GM18498 (cell line): ENCODE measurements around the gene WNT7B.

Experiments used
- ATAC-seq: cut with Tn5 transposase; IDR thresholded peaks from one replicate; pipeline ENCODE4 v1.9.1; 2021; ENCODE audit warnings: mild to moderate bottlenecking, moderate library complexity; ENCODE audit not compliant: unreplicated experiment

WNT7B gene

DNA sequence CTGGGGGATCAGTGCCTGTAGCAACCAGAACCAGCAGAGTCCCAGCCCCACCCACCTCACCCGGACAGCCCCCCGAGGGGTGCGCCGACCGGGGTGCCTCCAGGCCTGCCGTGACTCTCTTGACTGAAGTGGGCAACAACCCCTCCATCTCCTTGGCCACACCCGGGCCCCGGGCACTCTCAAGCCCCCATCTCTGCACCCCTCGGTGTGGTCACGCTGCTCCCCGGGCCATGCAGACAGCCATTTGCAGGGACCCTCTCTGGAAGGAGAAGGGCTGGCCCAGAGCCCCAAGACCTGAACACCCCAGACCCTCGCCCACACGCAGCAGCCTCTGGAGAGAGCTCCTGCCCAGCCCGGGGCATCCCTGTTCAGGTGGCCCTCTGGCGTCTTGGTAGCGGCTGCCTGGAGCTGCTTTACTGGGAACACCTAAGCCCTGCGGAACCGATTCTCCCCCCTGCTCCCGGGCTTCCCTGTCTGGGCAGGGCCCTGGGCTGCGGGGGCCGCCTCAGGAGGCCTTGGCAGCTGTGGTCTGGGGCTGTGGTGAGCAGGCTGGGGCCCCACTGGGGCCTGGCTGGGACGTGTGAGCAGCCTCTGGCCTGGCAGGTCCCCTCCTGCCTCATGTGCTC, 84.9 kb downstream of the WNT7B start:
- no peak for ATAC-seq

DNA sequence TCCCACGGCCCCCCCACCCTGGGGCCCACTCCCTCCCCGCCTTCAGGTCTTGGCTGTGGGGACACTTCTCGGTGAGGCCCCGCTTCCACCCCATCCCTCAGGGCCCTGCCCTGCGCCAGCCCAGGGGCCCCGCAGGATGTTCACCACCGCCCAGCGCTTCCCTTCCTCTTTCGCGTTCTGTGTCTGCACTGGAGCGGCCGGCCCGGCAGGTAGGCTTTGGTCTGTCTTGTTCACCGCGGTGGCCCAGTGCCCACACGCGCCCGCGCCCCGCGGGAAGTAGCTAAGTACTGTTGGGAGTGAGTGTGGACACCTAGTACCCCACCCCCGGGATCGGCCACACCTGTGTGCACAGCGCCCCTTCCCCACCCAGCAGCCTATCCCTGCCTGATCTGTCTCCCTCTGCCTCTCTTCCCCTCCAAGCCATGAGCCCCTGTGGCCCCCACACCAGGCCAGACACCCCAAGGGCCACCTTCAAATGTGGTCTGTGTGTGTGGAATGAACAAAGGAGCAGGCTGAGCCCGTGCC, 85.4 kb downstream of the WNT7B start:
- no peak for ATAC-seq

DNA sequence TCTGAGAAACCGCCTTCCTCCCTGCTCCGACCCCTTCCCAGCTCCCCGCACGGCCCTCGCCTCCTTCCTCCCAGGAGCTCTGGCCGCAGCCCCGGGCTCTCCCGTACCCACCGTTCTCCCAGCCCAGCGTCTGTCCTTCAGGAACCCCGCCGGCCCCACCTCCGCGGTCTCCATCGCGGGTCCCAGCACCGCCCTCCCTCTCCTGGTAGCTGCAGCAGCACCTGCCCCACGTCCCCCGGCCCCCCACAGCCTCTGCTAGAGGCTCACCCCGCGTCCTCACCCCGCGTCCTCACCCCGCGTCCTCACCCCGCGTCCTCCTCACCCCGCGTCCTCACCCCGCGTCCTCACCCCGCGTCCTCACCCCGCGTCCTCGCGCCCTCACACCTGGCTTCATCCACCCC, 85.9 kb downstream of the WNT7B start:
- no peak for ATAC-seq

- no peak for ATAC-seq
Observed at GRCh38 chr22:45890351-45890635, 86.7 kb downstream of the WNT7B start.

DNA sequence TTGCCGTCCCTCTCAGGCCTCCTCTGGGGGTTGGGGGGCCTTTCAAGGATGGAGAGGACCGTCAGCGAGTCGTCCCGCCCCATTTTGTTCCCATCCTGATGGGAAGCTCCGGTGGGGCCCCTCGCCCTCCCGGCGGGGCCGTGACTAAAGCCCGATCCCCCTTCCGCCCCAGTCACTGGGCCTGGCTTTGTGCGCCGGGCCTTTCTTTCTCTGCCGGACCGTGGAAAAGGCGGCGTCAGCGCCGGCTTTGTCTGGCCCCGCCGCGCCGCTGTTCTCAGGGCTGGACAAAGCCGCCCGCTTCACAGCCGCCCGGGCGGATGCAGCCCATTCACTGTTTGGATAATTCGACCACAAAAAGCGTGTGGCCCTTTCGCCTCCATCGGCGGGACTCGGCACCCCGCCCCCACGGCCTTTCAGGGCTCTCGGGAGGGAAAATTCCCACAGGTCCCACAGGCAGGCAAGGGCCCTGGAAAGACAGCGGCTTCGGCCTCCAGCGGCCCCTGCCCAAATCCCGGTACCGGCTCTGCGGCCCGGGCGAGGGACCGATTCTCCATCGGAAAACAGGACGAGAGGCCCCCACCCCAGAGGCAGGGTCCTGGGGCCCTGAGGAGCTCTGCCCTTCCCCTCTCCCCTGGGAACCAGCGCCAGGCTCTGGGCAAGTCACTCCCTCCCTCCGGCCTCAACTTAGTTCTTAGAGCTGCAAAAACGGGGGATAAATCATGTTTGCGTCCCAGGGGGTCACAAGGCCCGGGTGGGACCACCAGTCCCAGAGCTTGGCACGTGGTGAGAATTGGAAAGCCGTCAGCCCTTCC, 87.2 kb downstream of the WNT7B start:
- no peak for ATAC-seq

DNA sequence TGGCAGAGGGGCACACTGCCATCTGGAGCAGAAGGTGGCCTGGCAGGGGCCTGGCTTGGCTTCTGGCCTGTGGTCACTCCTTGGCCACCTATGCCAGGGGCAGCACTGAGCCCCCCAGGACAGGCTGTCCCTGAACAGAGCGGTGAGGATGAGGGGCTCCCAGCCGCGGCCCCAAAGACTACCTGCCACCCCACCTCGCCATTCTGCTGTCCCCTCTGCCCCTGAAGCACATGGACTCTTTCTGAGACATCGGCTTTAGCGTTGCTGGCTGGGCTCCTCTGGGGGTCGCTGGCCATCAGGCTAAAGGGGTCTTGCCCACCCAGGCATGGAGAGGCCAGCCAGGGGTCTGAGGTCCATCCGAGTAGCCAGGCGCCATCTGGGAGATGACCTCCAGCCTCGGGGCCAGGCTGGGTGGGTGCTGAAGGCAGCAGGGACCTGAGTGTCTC, 87.8 kb downstream of the WNT7B start:
- ATAC-seq = no peak

DNA sequence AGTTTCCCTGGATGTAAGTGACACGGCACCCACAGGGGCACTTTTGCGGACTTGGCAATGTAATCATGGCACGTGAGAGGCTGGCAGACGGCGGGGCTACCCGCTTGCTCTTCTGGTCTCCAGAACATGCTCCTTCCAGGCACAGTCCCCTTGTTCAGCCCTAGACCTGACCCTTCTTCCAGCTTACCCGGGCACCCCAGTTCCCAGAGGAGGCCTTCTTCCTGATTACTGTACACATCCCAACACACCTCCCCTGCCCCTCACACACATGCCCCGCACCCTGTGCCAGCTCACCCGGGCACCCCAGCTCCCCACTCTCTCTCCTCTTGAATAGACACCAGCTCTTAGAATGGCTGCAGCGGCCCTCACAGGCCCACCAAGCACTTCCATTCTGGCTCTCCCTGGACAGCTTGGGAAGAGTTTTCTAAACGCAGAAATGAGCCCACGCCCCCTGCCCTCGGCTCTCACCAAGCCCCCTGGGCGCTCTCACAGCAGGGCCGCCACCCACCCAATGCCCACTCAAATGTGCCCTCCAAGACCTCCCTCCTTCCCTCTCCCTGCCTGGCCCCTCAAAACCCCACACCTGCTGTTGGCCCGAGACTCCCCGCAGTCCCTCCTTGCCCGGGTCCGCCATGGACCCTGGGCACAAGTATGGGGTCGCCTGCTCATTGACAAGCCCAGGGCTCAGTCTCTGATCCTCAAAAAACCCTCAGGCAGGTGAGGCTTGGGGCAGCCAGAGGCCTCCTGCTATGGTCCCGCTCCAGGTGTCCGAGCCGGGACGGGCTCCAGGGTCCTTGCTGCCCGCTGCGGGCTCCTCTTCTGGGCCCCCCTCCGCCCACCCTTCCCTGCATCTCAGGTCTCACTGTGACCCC, 88.5 kb downstream of the WNT7B start:
- no peak for ATAC-seq

DNA sequence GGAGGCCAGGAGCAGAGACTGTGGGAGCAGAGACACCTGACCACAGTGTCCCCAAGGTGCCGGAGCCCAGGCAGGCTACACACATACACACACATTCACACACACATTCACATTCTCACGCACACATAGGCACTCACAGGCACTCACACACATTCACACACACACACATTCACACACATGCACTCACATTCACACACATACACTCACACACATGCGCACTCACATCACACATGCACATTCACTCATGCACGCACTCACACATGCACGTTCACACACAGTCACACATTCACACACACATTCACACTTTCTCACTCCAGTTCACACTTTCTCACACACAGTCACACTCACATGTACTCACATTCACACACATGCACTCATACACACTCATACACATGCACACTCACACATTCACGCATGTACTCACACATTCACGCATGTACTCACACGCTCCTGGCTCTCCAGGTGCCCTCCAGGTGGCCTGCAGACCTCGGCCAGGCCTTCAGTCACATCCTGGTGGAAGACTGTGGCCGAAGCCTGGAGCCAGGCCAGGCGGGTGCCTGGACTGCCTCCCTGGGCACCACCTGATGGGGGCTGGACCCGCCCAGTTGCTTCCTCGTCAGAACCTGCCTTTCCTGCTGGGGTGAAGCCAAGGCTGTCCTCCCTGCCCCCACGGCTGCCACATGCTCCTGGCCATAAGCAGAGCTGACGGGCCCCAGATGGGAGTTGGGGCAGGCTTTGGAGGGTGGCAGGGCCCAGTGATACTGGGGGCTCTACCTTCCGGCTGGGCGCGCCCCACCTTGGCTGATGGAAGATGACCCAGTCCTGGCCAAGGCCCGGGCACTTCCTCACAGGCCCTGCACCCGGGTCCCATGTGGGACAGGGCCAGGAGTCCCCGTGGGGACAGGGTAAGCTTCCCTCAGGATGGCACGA, 89.5 kb downstream of the WNT7B start:
- ATAC-seq = no peak

DNA sequence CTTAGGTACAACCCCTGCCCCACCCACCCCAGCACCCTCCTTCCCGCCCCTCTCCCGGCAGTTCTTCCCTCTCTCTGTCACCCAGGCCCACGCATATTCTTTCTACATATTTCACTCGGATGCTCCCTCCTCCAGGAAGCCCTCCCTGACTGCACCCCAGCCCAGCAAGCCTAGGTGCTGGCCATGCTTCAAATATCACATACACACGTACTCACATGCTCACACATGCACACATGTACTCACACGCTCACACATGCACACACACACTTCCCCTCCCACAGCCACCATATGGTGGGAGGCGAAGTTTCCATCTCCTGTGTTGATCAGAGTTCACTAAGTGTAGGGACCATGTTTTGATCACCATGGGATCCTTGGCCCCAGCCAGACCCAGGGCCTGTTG, 90.4 kb downstream of the WNT7B start:
- ATAC-seq = no peak

GRCh38 chr22:45885941-45886395, 91.0 kb downstream of the WNT7B start:
- ATAC-seq = no peak

GRCh38 chr22:45885171-45885840, 91.7 kb downstream of the WNT7B start:
- no peak for ATAC-seq

DNA sequence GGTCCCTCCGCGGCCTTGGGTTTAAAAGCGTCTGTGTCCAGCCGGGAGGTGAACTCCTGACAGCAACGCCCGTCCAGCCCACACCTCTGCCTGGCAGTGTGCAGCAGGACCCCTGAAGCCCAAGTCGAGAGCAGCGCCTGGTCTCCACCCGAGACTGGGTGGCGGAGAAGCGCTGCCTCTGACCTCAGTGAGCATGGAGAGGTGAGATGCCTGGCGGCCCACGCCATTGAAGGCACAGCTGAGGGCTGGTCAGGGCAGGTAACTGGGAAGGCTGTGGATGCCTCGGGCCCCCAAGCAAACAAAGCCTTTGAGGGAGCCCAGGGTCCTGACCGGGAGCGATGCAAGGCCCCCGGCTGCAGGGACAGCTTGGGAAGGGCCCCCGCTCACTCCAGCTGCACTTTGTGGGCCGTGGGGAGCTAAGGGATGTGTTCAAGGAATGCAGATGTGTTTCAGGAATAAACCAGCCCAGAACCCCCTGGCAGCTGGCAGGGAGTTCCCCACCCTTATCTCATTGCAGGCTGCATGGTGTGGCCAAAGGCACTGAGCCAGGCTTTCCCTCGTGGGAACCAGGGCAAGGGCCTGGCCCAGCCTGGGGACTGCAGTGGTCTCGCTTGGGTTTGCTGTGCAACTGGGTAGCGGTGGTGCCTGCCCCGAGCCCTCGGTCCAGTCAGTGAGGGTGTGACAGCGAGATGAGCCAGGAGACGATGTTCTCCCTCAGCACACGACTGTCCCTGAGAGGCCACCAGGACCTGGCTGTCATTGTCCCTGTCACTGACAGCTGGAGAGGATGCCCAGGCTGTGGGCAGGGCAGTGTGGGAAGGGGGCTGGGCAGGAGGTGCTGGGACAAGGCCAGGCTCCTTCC, 92.5 kb downstream of the WNT7B start:
- ATAC-seq = no peak

GRCh38 chr22:45883811-45884170, 93.2 kb downstream of the WNT7B start:
- ATAC-seq = no peak

DNA sequence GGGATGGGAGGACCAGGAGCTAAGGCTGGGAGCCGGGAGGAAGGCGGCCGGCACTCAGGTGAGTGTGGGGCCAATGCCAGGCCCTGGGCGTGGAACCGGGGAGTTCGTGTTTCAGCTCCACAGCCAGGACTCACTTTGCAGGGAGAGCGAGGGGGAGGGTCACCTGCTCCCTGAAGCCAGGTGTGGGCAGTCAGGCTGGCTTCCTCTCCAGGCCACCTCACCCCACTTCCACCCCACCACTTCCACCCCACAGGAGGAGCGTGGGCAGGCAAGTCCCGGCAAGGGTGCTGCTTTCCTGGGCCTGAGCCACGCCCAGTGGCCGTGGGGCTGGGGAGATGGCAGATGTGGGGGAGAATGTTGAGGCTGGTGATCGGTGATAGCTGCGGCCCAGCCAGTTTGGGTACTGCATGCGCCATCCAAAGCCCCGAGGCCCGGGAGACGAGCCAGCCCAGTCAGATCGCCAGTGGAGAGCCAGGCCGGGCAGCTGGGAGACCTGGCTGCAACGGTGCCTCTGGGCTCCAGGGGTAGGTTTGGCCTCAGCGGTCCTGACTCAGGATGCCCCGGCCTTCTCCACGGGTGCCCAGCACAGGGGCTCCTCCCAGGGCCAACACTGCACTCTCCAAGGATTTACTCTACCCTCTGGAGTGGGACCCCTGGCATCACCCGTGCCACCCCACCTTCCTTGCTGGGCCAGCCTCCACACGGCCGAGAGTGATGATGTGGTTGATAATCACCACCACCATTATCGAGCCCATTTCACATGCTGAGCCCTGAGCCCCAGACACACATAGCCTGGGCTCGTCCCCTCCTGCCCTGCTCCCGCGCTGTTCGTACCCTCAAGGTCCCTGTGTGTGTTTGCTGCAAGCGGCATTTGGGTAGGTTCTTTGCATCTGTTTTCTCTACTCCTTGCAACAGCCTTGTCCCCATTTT, 93.8 kb downstream of the WNT7B start:
- ATAC-seq = no peak

DNA sequence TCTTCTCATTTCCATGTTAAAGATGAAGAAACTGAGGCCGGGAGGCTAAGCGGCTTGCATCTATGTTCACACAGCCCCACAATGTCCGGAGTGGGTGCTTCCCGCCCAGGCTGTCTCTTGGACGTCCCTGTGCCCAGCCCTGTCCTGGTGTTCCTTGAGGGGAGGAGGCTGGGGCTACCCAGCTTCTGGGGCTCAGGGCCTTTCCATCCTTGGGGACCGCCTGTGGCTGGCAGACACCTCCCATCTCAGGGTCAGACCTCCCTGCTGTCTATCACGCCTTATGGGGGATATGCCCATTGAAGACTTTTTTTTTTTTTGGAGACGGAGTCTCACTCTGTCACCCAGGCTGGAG, 95.5 kb downstream of the WNT7B start:
- no peak for ATAC-seq

DNA sequence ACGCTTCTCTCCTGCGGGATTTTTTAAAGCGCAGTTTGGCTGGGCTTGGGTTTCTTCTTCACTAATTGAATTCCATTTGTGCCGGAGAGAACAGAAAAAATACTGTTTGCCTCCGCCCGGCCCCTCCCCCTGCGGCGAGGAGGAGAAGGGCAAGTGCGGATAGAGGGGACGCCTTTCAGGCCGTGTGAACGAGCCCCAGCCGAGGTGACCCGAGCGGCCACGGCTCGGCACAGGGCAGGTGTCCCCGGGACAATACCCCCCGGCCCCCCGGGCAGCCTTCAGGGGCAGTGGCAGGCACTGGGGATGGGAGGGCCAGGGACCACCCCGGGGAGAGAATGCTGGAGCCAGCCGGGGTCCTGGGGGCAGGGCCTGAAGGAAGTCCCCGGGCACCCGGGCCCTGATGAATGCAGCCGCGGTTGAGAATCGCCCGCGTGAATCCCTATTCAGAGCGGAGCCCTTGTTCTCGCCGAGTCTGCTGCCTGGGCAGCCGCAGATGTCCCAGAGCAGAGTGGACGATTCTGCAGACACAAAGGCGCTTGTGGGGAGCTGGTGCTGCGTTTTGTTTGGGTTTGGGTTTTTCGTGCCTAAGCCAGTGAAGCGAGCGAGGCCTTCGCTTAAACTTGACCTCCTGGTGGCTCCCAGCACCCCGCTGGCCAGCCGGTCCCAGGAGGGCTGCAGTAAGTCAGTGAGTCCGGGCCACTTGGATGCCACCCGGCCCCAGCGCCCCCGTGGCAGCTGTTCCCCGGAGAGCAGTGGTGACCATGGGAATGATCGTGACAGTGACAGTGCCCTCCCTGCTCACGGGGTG, 96.0 kb downstream of the WNT7B start:
- no peak for ATAC-seq

GRCh38 chr22:45880091-45880715, 96.8 kb downstream of the WNT7B start:
- no peak for ATAC-seq
